NCI-H2196 treated with DMSO at 0.1 percent for 48 hours (cell line): ENCODE data around the gene GCLM.

Experiments used
- DNase-seq: peaks from one replicate; lab custom pipeline; 2025; ENCODE audit not compliant: unreplicated experiment; lab: John Stamatoyannopoulos, UW

The GCLM gene

GRCh38 chr1:93846992-93847810 lies 62.0 kb downstream of the GCLM start:
- peak; percentile 81 for DNase-seq

GRCh38 chr1:93846206-93846991 lies 62.8 kb downstream of the GCLM start:
- peak; percentile 68 for DNase-seq

- peak; percentile 14 for DNase-seq
Observed at GRCh38 chr1:93845538-93846205, 63.6 kb downstream of the GCLM start.

GRCh38 chr1:93844262-93845045 lies 64.8 kb downstream of the GCLM start:
- DNase-seq: peak; percentile 51

GRCh38 chr1:93842750-93843500 lies 66.3 kb downstream of the GCLM start:
- DNase-seq: no peak

- no peak for DNase-seq
Observed at GRCh38 chr1:93841771-93842170, 67.5 kb downstream of the GCLM start.

GRCh38 chr1:93840956-93841482 lies 68.2 kb downstream of the GCLM start:
- DNase-seq: no peak

GRCh38 chr1:93839753-93840152 lies 69.5 kb downstream of the GCLM start:
- DNase-seq: no peak

GRCh38 chr1:93839307-93839706 lies 69.9 kb downstream of the GCLM start:
- DNase-seq: no peak

- DNase-seq: no peak
Observed at GRCh38 chr1:93837961-93838360, 71.3 kb downstream of the GCLM start.
